Left cardiac atrium (tissue), 4 donors: ENCODE data around the gene CNOT2. TPM values are rescaled to one million over a fixed set of nuclear protein-coding genes. Genes with fewer than 3 reads are reported as not detected.
"Not testable (repeated sequence)": the region's sequence is repeated elsewhere in the genome, so short reads cannot be mapped to it uniquely, and the experiment has no call there.

ENCODE experiments used
- ATAC-seq, 2 donors: fragments of 200-7000 bp; cut with Tn5 transposase; one replicate each; pipeline ENCODE4 v1.9.1; 2020; ENCODE audit warnings: mild to moderate bottlenecking in 2 of 2, moderate library complexity in 2 of 2
- DNase-seq: peaks from one replicate; pipeline ENCODE4 v3.0.0-alpha.2; 2020
- intact Hi-C, 2 donors: fragments of 100-400 bp; cut with DNase I; formaldehyde crosslinking; loops; one replicate each; pipeline versions ENCODE4 v1.14.1 to v1.15.1; 2022 to 2023
- total RNA-seq, 2 donors: library from RNA; stranded (reverse); fragmentation: NEBNext Ultra II Directional; extraction: Animal tissue kit (Norgen Biotek cat#: 25700); gene quantifications; one replicate each; pipeline ENCODE4 v1.2.1, GENCODE V29; 2021
- donor health status: DM: no; HTN: yes; CAD: no.
- donor health status: DM: no; HTN: yes; CAD: no; lungs with severe emphysema.
- donor health status: DM: yes; HTN: yes; CAD: no.
- donor health status: Dilated cardiomyopathy.

The CNOT2 gene
- total RNA-seq, 2 donors from 2014 or later = 36.0 to 44.8 TPM

GRCh38 chr12:70392631-70393030, 149.4 kb downstream of the CNOT2 start:
- intact Hi-C loops, ATAC-seq, DNase-seq: not testable (repeated sequence)

- no peak for ATAC-seq
- intact Hi-C loops = no loop called here
- no peak for DNase-seq
Observed at GRCh38 chr12:70393787-70394499, 150.7 kb downstream of the CNOT2 start.

- ATAC-seq (no peak), DNase-seq (no peak)
- intact Hi-C loops = no loop called here
Observed at GRCh38 chr12:70398002-70398401, 154.8 kb downstream of the CNOT2 start.

GRCh38 chr12:70398862-70399261, 155.6 kb downstream of the CNOT2 start:
- ATAC-seq = no peak
- intact Hi-C loops = no loop called here
- DNase-seq = no peak

- ATAC-seq (no peak), DNase-seq (no peak)
- intact Hi-C loops = no loop called here
Observed at GRCh38 chr12:70399311-70399710, 156.1 kb downstream of the CNOT2 start.

- no peak for ATAC-seq
- no peak for DNase-seq
- intact Hi-C loops = no loop called here
Observed at GRCh38 chr12:70400124-70400523, 156.9 kb downstream of the CNOT2 start.

GRCh38 chr12:70402597-70402996, 159.4 kb downstream of the CNOT2 start:
- no peak for ATAC-seq
- no peak for DNase-seq
- intact Hi-C loops = no loop called here

- intact Hi-C loops = no loop called here
- no peak for ATAC-seq
- DNase-seq = no peak
Observed at GRCh38 chr12:70403826-70404225, 160.6 kb downstream of the CNOT2 start.

Other genes with a start within 250 kb of the CNOT2 start
- gene KCNMB4, start 122.9 kb downstream of the CNOT2 start, total RNA-seq = 1 to 10 TPM; 2.3 to 2.6 TPM